ENCODE data around the gene GPR156.

The GPR156 gene

DNA sequence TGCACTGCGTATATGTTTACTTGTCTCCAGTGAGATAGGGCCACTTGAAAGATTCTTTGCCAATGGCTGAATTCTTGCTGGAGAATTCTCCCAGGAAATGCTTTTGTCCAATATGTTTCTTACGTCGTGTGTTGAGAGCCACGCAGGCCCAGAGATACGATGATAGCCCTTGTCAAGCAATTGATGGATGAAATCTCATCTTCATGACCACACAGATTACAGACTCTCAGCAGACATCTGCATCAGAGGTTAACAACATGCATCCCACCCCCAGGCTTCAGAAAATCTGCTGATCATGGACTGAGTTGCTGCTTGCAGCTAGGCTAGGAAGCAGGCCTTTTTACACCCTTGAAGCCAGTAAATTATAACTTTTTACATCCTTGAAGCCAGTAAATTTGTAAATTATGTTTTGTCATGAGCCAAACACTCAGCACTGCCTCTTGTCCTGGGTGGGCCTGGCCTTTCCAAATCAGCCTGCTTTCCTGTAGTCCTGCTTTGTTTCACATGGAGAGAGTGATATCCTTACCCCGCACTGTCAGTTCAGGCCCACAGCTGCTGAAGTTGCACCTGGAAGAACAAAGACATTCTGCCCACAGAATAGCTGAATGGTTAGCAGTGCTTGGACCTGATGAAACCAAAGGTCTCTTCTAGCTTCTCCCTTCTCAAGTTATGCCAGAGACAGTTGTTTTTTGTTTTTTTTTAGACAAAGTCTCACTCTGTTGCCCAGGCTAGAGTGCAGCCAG is 84.4 kb downstream of the GPR156 start:
- DNase-seq (ENCODE audit: low read depth): no peak
- no peak overlapping the region for H3K4me3 ChIP-seq (ENCODE audit: low read depth, low read length)

DNA sequence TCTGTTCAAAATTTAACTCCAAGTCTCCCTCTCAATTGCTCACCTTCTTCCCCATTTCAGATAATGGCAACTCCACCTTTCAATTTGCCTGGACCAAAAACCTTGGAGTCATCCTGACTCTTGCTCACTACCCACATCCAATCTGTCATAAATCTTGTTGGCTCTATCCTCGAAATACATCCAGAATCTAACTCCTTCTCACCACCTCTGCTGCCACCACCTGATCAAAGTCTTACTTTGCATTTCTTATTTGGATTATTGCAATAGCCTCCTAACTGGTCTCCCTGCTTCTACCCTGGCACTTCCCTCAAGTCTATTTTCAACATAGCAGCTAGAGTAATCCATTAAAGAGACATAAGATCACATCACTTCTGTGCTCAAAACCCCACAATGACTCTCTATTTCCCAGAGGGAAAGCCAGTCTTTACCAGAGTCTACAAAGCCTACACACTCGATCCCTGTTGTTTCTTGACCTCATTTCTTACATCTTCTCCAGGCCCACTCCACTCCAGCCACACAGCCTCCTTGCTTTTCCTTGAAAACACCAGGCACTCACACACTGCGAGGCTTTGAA is 86.6 kb downstream of the GPR156 start:
- DNase-seq (ENCODE audit: low read depth): no peak

DNA sequence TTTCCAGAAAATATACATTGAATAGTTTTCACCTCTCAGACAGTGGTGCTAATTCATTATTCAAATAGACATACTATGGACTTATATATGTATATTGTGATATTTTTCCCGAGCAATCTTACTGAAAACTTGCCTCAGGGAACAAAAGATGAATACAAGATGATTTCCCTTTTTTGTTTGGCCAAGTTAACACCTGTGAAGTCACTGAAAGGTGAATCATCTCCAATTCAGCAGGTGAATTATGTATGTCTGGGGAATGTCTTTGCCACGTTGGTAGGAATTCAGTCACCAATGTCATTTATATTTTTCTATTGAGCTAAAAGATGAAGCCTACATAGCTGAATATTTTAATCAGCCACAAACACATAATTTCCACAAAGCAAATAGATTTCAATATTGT is 88.2 kb downstream of the GPR156 start:
- no peak for DNase-seq (ENCODE audit: low read depth)
- H3K4me3 ChIP-seq (ENCODE audit: low read depth, low read length): no peak overlapping the region

More for the DNA sequence above, 86.6 kb downstream of the GPR156 start:
- H3K4me3 ChIP-seq (ENCODE audit: low read depth, low read length): no peak overlapping the region

DNA sequence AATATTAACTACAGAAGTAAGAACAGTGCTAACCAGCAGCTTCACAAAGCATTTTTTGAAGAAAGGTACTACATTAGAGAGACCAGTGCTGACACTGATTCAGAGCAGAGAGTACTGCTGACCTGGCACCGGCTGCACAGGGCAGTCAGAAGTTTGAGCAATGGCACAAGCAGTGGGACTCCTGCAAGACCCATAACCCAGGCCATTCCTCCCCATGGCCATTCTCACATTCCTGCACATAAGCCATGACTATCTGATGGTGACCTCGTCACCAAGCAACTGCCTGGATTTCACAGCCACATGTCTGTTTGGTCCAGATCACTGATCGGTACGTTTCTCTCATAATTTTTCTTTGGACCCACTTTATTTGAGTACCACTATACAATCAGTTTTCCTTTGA is 88.7 kb downstream of the GPR156 start:
- no peak overlapping the region for H3K4me3 ChIP-seq (ENCODE audit: low read depth, low read length)
- DNase-seq (ENCODE audit: low read depth): no peak

DNA sequence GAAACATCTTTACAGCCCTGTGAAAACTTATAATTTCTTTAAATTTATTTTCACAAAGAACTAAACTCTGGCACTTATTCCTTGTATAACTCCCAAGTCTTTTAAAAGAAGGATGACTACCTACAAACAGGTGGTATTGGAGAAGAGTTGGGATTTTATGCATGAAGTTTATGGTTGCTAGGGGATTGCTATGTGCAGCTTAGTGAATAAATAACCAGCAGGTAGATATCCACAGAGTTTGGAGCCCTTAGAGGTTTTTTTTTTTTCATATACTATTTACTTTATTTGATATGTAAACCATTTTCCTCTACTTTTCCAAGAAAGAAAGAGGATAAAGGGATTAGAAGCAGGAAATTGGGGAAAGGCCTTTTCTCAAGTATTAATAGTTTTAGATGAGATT is 91.5 kb downstream of the GPR156 start:
- no peak for DNase-seq (ENCODE audit: low read depth)
- H3K4me3 ChIP-seq (ENCODE audit: low read depth, low read length): no peak overlapping the region

DNA sequence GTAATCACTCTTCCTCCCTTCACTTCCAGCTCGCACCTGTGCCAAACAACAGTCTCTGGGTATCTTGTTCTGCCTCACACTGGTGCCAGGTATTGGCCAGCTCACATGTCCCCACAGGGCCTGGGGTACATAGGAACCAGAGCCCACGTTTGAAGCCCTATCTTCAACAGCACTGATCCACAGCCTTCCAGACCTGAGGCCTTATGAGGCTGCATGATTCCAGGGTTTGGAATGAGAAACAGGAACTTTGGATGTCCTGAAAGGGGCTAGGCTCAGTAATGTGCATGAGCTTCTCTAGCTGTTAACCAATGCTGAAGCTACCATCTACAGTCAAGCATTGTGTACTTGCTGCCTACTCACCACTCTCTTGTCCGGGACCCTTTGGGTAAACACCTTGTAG is 92.4 kb downstream of the GPR156 start:
- no peak for DNase-seq (ENCODE audit: low read depth)
- H3K4me3 ChIP-seq (ENCODE audit: low read depth, low read length): no peak overlapping the region

DNA sequence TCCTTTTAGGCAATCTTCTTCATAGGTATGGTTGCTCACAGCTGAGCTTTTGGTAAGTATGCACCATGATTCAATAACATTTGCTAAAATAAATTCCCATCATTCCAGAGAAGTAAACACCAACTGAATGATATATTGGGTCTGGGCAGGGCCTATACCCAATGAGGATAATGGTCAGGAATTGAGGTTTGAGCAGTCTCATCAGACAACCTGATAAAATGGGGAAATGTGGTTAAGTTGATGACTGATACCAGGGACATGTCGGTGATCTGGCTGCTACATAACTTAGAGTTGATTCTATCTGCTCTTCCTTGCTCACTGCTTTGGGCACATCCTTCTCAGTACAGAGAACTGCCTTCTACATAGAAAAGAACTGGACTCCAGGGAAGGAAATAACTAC is 92.9 kb downstream of the GPR156 start:
- no peak for DNase-seq (ENCODE audit: low read depth)
- H3K4me3 ChIP-seq (ENCODE audit: low read depth, low read length): no peak overlapping the region

DNA sequence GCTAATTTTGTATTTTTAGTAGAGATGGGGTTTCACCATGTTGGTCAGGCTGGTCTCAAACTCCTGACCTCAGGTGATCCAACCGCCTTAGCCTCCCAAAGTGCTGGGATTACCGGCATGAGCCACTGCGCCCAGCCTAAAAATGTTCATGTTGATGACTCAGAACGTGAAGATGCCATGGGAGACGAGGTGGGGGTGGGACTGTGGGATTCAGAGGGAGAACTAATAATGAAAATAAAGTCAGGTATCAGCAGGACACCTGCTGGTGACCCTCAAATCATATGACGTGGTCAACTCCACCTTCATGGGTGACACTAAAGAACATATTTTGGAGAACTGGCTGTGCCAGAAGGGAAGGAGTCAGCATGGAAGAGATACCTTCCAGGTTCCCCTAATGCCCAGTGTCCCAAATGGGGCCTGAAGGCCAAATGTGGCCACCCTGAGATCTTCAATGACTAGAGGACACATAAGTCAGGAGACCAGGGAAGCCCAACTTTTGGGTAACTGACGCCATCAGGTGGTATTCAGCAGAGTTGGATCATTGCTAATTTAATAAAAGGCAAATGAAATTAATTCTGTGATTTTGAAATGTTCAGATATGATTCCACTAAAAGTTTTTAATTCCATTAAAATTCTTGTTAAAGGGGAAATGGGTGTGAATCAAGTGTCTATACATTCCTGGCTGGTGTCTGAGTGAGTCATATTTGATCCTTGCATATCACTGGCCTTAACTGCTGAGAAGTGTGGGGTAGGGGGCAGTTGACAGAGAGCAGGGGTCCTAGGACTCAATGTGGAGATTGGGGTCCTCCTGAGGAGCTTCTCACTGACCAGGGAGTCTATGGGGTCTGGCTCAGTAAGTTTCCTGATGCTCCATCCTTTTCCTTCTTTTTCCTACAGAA is 102.2 kb downstream of the GPR156 start:
- H3K4me3 ChIP-seq (ENCODE audit: low read depth, low read length): no peak overlapping the region
- no peak for DNase-seq (ENCODE audit: low read depth)

DNA sequence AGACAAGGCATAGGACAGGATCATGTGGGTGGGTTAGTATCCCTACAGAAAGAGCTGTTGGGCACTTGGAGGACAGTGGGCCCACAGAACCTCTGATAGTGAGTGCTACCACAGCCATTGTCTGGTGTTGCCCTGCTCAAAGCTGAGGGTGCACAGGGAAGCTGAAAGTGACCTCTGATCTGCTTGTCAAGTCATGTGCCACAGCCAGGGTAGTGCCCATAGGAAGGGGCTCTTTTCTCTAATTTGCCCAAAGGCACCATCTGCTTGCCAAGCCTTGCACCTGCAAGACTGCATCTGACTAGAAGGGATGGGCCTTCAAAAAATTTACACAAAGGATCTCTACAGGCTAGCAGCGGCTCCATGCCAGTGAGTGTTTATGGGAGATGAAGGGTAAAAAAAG is 103.4 kb downstream of the GPR156 start:
- no peak for DNase-seq (ENCODE audit: low read depth)
- no peak overlapping the region for H3K4me3 ChIP-seq (ENCODE audit: low read depth, low read length)

DNA sequence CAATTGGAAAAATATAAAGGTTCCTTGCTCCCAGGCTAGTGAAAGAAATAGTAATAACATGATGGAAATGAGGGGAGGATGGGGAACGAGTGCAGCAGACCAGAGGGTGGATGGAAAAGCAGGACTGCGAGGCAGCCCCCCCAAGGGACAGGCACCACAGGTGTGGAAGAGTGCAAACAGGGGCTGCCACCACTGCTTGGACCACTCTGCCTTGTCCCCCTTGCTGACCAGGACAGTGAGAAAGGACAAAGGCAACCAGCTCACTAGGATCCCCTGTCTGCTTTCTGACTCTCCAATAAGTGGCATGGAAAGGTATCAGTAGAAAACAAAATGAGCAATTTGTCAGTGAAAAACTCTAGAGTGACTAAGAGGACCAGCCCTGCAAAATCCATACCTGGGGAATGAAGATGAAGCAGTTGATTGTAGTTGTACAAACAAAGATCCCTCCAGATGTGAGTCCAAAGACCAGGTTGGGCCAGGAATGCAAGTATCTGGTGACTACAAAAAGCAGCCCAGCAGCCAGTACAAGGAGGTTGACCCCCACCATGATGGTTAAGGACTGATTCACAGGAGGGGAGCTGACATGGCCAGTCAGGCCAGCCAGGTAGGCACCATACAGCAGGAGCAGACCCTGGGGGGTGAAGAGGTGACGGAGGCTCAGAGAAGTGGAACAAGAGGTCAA is 104.2 kb downstream of the GPR156 start:
- DNase-seq (ENCODE audit: low read depth): no peak
- H3K4me3 ChIP-seq (ENCODE audit: low read depth, low read length): no peak overlapping the region

DNA sequence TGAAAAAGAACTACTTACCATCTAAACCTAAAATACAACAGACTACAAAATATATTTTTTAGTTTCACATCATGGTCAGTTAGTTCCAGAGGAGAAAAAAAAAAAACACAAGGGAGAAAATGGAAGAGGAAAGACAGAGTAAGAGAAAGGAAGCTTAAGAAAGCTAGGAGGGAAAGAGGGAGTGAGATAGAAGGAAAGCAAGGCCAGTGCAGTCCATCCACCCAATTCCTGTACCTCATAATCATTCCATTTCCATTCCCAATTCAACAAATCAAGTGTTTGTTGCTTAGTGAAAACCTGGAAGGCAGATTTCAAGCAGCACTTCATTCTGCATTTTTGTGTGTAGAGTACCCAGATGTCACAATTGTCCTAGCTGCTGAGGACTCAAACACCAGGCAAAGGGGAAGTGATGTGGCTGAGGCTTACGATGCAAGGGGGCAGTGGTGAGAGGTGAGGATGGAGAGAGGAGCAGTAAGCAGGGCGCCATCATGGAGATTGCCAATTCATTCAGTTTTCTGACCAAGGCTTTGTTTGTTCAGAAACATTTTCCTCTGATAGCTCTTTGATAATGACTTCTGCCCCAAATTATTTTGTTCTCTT is 107.2 kb downstream of the GPR156 start:
- DNase-seq (ENCODE audit: low read depth): no peak
- no peak overlapping the region for H3K4me3 ChIP-seq (ENCODE audit: low read depth, low read length)

DNA sequence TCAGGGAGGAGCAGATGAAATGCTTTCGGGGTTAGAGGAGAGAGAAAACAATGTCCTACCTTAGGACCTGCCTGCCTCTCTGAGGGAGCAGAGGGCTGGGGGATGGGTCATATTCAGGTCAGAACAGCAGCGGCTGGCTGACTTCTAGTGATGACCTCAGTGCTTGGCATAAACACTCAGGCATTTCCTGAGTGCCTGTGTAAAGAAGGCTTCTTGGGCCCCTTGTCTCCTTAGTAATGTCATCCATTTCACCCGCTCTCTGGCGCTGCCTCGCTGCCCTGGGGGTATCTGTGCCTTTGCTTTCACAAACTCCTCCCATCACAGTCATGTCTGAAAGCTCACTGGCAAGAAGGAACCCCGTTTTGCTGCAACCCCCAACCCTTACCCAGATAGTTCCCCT is 107.9 kb downstream of the GPR156 start:
- DNase-seq (ENCODE audit: low read depth): peak; percentile 58
- no peak overlapping the region for H3K4me3 ChIP-seq (ENCODE audit: low read depth, low read length)

DNA sequence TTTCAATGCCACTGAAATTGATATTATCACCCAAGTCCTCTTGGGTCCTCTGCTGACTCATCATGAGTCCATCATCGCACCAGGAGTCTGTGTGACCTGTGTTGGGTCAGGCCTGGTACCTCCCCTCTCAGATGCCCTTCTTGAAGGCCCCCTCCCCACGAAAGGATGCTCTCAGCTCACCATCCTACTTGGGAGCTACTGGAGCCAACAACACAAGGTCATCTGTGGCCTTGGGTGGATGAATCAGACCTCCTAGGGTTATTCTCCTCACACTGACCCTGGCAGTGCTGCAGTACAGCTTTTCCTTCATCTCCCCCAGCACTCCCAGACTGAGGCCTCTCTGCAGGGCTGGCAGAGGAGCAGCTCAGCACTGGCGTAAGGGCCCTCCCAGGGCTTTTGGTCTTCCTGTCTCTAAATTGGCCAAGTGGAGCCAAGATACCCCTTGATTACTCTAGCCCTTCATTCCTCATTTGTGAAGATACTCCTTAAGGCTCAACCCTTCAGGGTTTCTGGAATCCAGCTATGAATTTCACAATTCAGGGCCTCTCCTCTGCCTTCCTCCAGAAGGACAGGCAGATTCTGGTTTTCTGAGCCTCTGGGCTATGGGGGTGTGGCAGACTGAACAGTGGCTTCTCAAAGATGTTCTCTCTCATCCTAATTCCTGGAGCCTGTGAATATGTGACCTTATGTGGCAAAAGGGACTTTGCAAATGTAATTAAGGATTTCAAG is 110.0 kb downstream of the GPR156 start:
- no peak overlapping the region for H3K4me3 ChIP-seq (ENCODE audit: low read depth, low read length)
- DNase-seq (ENCODE audit: low read depth): no peak

DNA sequence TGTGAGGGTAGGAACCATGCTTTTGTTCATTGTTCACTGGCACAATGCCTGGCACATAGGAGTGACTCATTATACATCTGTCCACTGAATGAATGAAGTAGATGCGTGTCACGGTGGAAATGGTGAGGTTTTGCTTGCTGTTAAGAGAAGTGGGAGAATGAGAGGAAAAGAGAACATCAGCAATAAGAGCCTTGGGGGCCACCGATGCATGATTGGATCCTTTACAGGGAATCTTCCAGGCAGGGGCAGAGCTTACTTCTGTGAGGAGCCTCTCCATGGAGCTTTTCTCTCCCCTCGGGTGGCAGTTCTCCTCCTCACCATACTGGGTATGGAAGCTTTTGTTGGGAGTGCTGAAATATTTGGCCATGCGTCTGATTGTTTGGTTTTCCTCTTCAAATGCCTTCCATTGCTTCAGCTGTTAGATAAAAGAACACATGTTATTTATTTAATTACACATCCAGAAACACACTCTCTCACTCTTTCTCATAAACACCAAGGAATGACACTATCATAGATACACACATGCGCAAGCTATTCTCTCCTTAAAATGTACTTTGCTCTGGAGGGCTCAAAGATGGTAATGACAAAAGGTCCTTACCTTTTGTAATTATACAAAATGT is 111.9 kb downstream of the GPR156 start:
- no peak overlapping the region for H3K4me3 ChIP-seq (ENCODE audit: low read depth, low read length)
- DNase-seq (ENCODE audit: low read depth): no peak

DNA sequence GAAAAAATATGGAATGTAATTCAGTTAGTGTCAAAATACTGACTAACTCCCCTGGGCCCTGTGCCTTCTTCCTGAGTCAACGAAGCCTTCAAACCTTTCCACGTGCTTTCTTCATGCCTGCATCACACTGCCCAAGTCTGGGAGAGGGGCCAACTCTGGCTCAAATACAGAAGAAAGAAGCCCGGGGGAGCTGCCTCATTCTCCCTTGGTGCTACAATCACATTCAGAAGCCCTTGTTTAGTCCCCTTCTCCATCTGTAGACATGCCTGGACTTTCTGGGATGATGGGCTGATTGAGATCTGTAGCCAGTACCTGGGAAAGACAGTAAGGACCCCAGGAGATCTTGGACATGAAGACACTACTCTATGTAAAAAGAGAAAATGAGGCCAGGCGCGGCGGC is 113.0 kb downstream of the GPR156 start:
- peak; percentile 38 for DNase-seq (ENCODE audit: low read depth)
- no peak overlapping the region for H3K4me3 ChIP-seq (ENCODE audit: low read depth, low read length)

DNA sequence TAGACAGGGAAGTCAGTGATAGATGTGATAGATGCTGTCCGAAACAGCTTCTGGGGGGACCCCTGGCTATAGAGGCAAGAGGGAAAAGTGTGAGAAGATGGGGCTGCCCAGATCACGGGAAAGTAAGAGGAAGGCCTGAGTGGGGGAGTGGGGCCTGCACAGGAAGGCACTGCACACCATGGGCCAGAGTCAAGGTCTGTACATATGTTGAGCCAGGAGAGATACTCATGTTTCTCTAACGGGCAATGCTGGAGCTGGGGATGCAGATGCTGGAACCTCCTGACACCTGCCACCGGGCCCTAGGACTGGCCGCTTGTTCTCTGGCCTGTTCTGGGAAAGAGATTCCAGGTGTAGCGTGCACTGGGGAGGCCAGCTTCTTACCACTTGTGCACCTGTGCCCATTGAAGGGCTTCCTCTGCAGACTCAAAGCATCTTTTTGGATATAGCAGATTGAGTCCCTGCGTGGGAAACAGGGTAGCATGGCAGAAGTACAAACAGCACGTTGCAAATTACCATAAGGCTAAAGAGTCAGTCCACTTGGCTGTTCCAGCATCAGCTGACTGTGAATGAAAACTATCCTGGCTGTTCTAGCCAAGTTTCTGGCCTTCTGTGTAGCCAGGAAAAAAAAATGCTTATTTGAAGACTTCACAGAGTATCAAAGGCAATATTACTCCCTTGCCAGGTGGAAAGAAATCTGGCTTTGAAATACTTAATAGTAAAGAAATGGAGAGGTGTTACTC is 113.7 kb downstream of the GPR156 start:
- DNase-seq (ENCODE audit: low read depth): no peak
- H3K4me3 ChIP-seq (ENCODE audit: low read depth, low read length): no peak overlapping the region

DNA sequence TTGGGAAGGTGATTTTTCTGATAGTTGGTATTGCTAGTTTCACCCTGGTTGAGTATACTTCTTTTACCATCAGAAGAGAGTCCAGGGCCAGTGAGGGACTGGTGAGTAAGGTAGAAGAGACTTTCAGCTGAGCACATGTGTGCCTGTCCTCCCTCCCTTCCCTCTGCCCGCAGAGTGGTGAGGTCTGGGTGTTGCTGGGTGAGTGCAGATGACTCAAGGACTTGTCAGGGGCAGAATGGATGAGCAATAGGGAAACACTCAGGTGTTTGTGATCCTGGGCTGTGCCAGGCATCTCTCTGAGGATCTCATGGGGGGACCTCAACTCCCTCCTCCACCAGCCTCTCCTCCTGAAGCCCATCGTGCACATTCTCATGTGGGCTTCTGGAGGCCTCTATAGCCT is 114.8 kb downstream of the GPR156 start:
- H3K4me3 ChIP-seq (ENCODE audit: low read depth, low read length): no peak overlapping the region
- DNase-seq (ENCODE audit: low read depth): peak; percentile 47

DNA sequence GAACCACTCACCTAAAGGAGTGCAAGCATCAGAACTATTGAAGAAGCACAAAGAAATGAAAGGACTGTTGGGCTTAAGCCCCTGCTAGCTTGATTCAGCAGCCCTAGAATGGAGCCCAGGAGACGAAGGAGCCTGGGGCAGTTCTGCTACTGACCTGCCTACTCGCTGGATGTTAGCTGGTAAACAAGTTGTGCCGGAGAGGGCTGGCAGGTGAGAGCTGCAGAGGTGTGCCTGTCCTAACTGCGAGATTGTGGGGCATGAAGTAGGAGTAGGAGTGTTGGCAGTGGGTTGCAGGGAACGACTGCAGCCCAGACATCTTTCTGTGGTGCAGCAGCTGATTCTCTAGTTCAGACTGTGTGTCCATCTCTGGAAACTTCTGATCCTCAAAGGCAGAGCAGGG is 115.6 kb downstream of the GPR156 start:
- no peak for DNase-seq (ENCODE audit: low read depth)
- H3K4me3 ChIP-seq (ENCODE audit: low read depth, low read length): no peak overlapping the region
